Measurements from ENCODE around the gene TEAD1.

TEAD1 gene

GRCh38 chr11:12842933-12843636 is 168.9 kb downstream of the TEAD1 start:
- peak; percentile 84 to 86 for DNase-seq (ENCODE audit: low read depth in 2 of 2)
- no peak for TF ChIP-seq CTCF (IDR thresholded peaks at IDR 0.05; ENCODE audit: low read depth, low read length)
- H3K4me3 ChIP-seq (replicated peaks in 1 of 2; ENCODE audit: low read depth in 2 of 2, low read length in 2 of 2) = no peak overlapping the region

- DNase-seq (ENCODE audit: low read depth in 2 of 2) = no peak
- TF ChIP-seq CTCF (IDR thresholded peaks at IDR 0.05; ENCODE audit: low read depth, low read length) = no peak
- H3K4me3 ChIP-seq (replicated peaks in 1 of 2; ENCODE audit: low read depth in 2 of 2, low read length in 2 of 2) = no peak overlapping the region
Measured at GRCh38 chr11:12845163-12845562, 170.9 kb downstream of the TEAD1 start.

- H3K4me3 ChIP-seq (replicated peaks in 1 of 2; ENCODE audit: low read depth in 2 of 2, low read length in 2 of 2) = no peak overlapping the region
- no peak for TF ChIP-seq CTCF (IDR thresholded peaks at IDR 0.05; ENCODE audit: low read depth, low read length)
- DNase-seq (ENCODE audit: low read depth in 2 of 2) = no peak
Measured at GRCh38 chr11:12845739-12846358, 171.6 kb downstream of the TEAD1 start.

GRCh38 chr11:12846786-12847615 is 172.8 kb downstream of the TEAD1 start:
- no peak for DNase-seq (ENCODE audit: low read depth in 2 of 2)
- no peak overlapping the region for H3K4me3 ChIP-seq (replicated peaks in 1 of 2; ENCODE audit: low read depth in 2 of 2, low read length in 2 of 2)
- no peak for TF ChIP-seq CTCF (IDR thresholded peaks at IDR 0.05; ENCODE audit: low read depth, low read length)

GRCh38 chr11:12848413-12848812 is 174.2 kb downstream of the TEAD1 start:
- H3K4me3 ChIP-seq (replicated peaks in 1 of 2; ENCODE audit: low read depth in 2 of 2, low read length in 2 of 2) = no peak overlapping the region

GRCh38 chr11:12853325-12853651 is 179.1 kb downstream of the TEAD1 start:
- H3K4me3 ChIP-seq (replicated peaks in 1 of 2; ENCODE audit: low read depth in 2 of 2, low read length in 2 of 2) = no peak overlapping the region
- no peak for TF ChIP-seq CTCF (IDR thresholded peaks at IDR 0.05; ENCODE audit: low read depth, low read length)
- no peak for DNase-seq (ENCODE audit: low read depth in 2 of 2)

More at GRCh38 chr11:12848413-12848812, 174.2 kb downstream of the TEAD1 start:
- DNase-seq (ENCODE audit: low read depth in 2 of 2) = no peak
- TF ChIP-seq CTCF (IDR thresholded peaks at IDR 0.05; ENCODE audit: low read depth, low read length) = no peak

All from cardiac fibroblast (primary cell).